Measurements from ENCODE around the gene MSRB3. TPM values are rescaled to one million over a fixed set of nuclear protein-coding genes. Genes with fewer than 3 reads are reported as not detected.

The MSRB3 gene
- total RNA-seq, 1 experiment from 2014 or later = 1.4 TPM

GRCh38 chr12:65259501-65259900 lies 19.0 kb upstream of the MSRB3 start:
- no peak for TF ChIP-seq CTCF (IDR thresholded peaks at IDR 0.05; ENCODE audit: unreplicated experiment)
- Mint-ChIP-seq H3K27ac (ENCODE audit: unreplicated experiment) (no peak overlapping the region), H3K9me3 (ENCODE audit: low read depth, unreplicated experiment) (no peaks in the 10 kb centered on the region), H3K27me3 (ENCODE audit: unreplicated experiment) (no peaks in the 10 kb centered on the region), H3K36me3 (ENCODE audit: insufficient read depth, unreplicated experiment) (no peaks in the 10 kb centered on the region), H3K4me3 (ENCODE audit: low read depth, unreplicated experiment) (no peak overlapping the region), H3K4me1 (ENCODE audit: low read depth, unreplicated experiment) (no peaks in the 10 kb centered on the region)
- CTCF ChIA-PET = no interaction called here
- intact Hi-C loops (cut with micrococcal nuclease; ENCODE audit: unreplicated experiment) = no loop called here
- no TSS peak for BruUV-seq (replicated peaks)
- no peak for DNase-seq

- no peak overlapping the region for H3K4me3 Mint-ChIP-seq (ENCODE audit: low read depth, unreplicated experiment)
Measured at GRCh38 chr12:65263777-65264176, 14.7 kb upstream of the MSRB3 start.

GRCh38 chr12:65266408-65266807 lies 12.1 kb upstream of the MSRB3 start:
- Mint-ChIP-seq H3K36me3 (ENCODE audit: insufficient read depth, unreplicated experiment) (no peaks in the 10 kb centered on the region), H3K4me1 (ENCODE audit: low read depth, unreplicated experiment) (no peaks in the 10 kb centered on the region), H3K9me3 (ENCODE audit: low read depth, unreplicated experiment) (no peaks in the 10 kb centered on the region), H3K4me3 (ENCODE audit: low read depth, unreplicated experiment) (no peak overlapping the region), H3K27ac (ENCODE audit: unreplicated experiment) (no peak overlapping the region), H3K27me3 (ENCODE audit: unreplicated experiment) (no peaks in the 10 kb centered on the region)
- TF ChIP-seq CTCF (IDR thresholded peaks at IDR 0.05; ENCODE audit: unreplicated experiment) = no peak
- BruUV-seq (replicated peaks) = no TSS peak
- CTCF ChIA-PET = no interaction called here
- intact Hi-C loops (cut with micrococcal nuclease; ENCODE audit: unreplicated experiment) = no loop called here
- DNase-seq = no peak

More at GRCh38 chr12:65263777-65264176, 14.7 kb upstream of the MSRB3 start:
- Mint-ChIP-seq H3K9me3 (ENCODE audit: low read depth, unreplicated experiment) (no peaks in the 10 kb centered on the region), H3K36me3 (ENCODE audit: insufficient read depth, unreplicated experiment) (no peaks in the 10 kb centered on the region), H3K27me3 (ENCODE audit: unreplicated experiment) (no peaks in the 10 kb centered on the region), H3K4me1 (ENCODE audit: low read depth, unreplicated experiment) (no peaks in the 10 kb centered on the region), H3K27ac (ENCODE audit: unreplicated experiment) (no peak overlapping the region)
- intact Hi-C loops (cut with micrococcal nuclease; ENCODE audit: unreplicated experiment) = no loop called here
- no peak for TF ChIP-seq CTCF (IDR thresholded peaks at IDR 0.05; ENCODE audit: unreplicated experiment)
- no TSS peak for BruUV-seq (replicated peaks)
- CTCF ChIA-PET = no interaction called here
- no peak for DNase-seq

- BruUV-seq (replicated peaks) = no TSS peak
- intact Hi-C loops (cut with micrococcal nuclease; ENCODE audit: unreplicated experiment) = no loop called here
- Mint-ChIP-seq H3K27me3 (ENCODE audit: unreplicated experiment) (no peaks in the 10 kb centered on the region), H3K27ac (ENCODE audit: unreplicated experiment) (no peak overlapping the region), H3K4me1 (ENCODE audit: low read depth, unreplicated experiment) (peaks cover 10% of the 10 kb centered on the region), H3K4me3 (ENCODE audit: low read depth, unreplicated experiment) (no peak overlapping the region), H3K36me3 (ENCODE audit: insufficient read depth, unreplicated experiment) (no peaks in the 10 kb centered on the region), H3K9me3 (ENCODE audit: low read depth, unreplicated experiment) (no peaks in the 10 kb centered on the region)
- no peak for TF ChIP-seq CTCF (IDR thresholded peaks at IDR 0.05; ENCODE audit: unreplicated experiment)
- DNase-seq = no peak
- CTCF ChIA-PET = no interaction called here
Measured at GRCh38 chr12:65269603-65270002, 8.9 kb upstream of the MSRB3 start.
